Measurements from ENCODE around the gene ASAP2.

- TF ChIP-seq CTCF (conservative IDR thresholded peaks at IDR 0.05; ENCODE audit: low read length) (no peak), EZH2phosphoT487 (IDR thresholded peaks at IDR 0.05; ENCODE audit: borderline replicate concordance, low read depth, low read length) (no peak)
These were observed 30.3 kb downstream of the ASAP2 start for GRCh38 chr2:9236867-9237266.
